NCI-H526 treated with DMSO at 0.1 percent for 48 hours (cell line): ENCODE data around the gene ETV6.

ENCODE experiments used
- DNase-seq: peaks from one replicate; lab custom pipeline; 2025; lab: John Stamatoyannopoulos, UW

The ETV6 gene

GRCh38 chr12:11695321-11695720 lies 45.8 kb downstream of the ETV6 start:
- DNase-seq, result no peak

GRCh38 chr12:11696084-11696483 lies 46.6 kb downstream of the ETV6 start:
- DNase-seq, result no peak

GRCh38 chr12:11697131-11697530 lies 47.7 kb downstream of the ETV6 start:
- DNase-seq, result no peak

- DNase-seq, result no peak
Observed at GRCh38 chr12:11697670-11698387, 48.4 kb downstream of the ETV6 start.

GRCh38 chr12:11698729-11699128 lies 49.3 kb downstream of the ETV6 start:
- no peak for DNase-seq

GRCh38 chr12:11701433-11701832 lies 52.0 kb downstream of the ETV6 start:
- DNase-seq, result no peak

GRCh38 chr12:11702959-11703358 lies 53.5 kb downstream of the ETV6 start:
- DNase-seq, result no peak

- no peak for DNase-seq
Observed at GRCh38 chr12:11703378-11703777, 53.9 kb downstream of the ETV6 start.

GRCh38 chr12:11704089-11704488 lies 54.6 kb downstream of the ETV6 start:
- no peak for DNase-seq

- DNase-seq, result no peak
Observed at GRCh38 chr12:11705010-11705409, 55.5 kb downstream of the ETV6 start.

GRCh38 chr12:11706509-11707379 lies 57.3 kb downstream of the ETV6 start:
- no peak for DNase-seq

- DNase-seq, result no peak
Observed at GRCh38 chr12:11707535-11707934, 58.1 kb downstream of the ETV6 start.

GRCh38 chr12:11709513-11709912 lies 60.0 kb downstream of the ETV6 start:
- DNase-seq, result no peak

- no peak for DNase-seq
Observed at GRCh38 chr12:11710431-11710830, 61.0 kb downstream of the ETV6 start.

GRCh38 chr12:11710906-11711305 lies 61.4 kb downstream of the ETV6 start:
- DNase-seq, result no peak

GRCh38 chr12:11711651-11712327 lies 62.3 kb downstream of the ETV6 start:
- no peak for DNase-seq

- DNase-seq, result no peak
Observed at GRCh38 chr12:11712491-11712890, 63.0 kb downstream of the ETV6 start.

- no peak for DNase-seq
Observed at GRCh38 chr12:11713202-11713601, 63.7 kb downstream of the ETV6 start.

- no peak for DNase-seq
Observed at GRCh38 chr12:11714626-11715025, 65.2 kb downstream of the ETV6 start.

- no peak for DNase-seq
Observed at GRCh38 chr12:11715621-11716020, 66.1 kb downstream of the ETV6 start.

GRCh38 chr12:11716794-11717518 lies 67.5 kb downstream of the ETV6 start:
- no peak for DNase-seq

- peak; percentile 32 for DNase-seq
Observed at GRCh38 chr12:11717519-11717961, 68.1 kb downstream of the ETV6 start.
